Amniotic epithelial cell (primary cell): ENCODE measurements around the gene COL2A1.
A peak's percentile ranks its signal among the peaks of the same experiment; 100 is the strongest.

Experiments
- DNase-seq: peaks from one replicate; pipeline ENCODE4 v3.0.0-alpha.2; 2010; ENCODE audit warnings: low read depth

Gene COL2A1

DNA sequence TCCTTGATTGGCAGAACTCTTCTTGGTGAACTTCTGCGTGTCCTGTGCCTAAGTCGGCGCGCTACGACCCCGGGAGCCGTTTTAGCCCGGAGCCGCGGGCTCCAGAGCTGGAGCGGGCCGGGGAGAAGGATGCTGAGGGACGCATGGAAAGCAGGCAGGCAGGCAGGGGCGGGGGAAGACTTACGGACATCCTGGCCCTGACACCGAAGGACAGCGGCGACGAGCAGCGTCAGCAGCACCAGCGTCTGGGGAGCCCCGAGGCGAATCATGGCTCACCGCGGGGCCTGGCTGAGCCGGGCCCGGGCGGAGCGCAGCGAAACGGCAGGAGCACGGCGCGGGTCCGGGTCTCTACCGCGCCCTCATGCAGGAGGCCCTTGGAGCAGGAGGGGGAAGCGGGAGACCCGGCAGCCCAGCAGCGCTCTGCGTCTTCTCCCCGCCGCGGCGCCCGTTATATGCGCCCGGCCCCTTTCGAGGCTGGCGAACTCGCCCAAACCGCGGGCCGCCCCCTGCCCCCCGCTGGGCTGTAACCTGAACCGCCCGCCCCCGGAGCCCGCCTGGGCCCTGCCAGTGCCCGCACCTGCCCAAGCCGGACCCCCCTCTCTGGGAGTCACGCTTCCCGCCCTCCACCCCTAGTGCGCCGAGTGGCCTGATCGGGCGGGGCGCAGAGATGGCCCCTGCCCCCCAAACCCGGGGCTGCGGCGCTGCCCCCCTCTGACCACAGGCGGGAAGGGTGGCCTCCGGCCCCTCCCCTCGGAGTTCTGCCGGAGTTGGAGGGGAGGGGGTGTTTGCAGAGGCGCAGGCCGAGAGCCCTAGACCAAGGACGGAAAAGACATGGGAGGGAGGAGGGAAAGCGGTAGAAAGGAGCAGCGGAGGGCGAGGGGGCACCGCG is at the start of gene COL2A1:
COL2A1 (minus strand) TSS at position 424 of the 889 bp plus-strand sequence; CDS start at position 269, 155 bp downstream.
- DNase-seq = no peak

GRCh38 chr12:48053883-48054282 is 49.6 kb upstream of the COL2A1 start:
- DNase-seq = no peak

DNA sequence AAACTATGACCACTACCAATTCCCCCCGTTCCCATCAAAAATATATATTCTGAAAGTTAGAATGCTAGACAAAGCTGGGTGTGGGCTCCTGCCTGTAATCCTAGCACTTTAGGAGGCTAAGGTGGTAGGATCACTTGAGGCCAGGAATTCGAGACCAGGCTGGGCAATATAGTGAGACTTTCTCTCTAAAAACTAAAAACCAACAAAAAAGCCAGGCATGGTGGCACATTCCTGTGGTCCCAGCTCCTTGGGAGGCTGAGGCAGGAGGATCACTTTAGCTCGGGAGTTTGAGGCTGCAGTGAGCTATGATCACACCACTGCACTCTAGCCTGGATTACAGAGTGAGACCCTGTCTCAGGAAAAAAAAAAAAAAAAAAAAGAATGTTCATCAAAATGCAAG is 48.8 kb upstream of the COL2A1 start:
- no peak for DNase-seq

GRCh38 chr12:48051681-48052080 is 47.4 kb upstream of the COL2A1 start:
- no peak for DNase-seq

DNA sequence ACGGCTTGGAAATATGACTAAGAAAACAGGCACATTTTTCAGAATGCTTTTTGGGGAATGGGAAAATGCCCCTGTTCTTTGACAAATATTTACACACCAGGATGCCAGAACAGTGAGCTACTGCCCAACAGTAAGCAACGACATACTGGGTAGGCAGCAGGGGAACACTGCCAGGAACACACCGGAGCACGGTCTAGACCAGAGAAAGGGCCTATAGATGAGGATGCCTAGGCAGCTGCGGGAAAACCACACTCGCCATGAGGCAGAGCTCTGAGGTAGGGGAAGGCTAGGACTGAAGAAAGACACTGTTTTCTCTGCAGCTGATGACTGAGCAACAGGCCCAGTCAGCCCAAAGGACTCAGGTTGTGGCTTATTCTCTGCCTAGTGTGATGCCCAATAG is 45.9 kb upstream of the COL2A1 start:
- no peak for DNase-seq

DNA sequence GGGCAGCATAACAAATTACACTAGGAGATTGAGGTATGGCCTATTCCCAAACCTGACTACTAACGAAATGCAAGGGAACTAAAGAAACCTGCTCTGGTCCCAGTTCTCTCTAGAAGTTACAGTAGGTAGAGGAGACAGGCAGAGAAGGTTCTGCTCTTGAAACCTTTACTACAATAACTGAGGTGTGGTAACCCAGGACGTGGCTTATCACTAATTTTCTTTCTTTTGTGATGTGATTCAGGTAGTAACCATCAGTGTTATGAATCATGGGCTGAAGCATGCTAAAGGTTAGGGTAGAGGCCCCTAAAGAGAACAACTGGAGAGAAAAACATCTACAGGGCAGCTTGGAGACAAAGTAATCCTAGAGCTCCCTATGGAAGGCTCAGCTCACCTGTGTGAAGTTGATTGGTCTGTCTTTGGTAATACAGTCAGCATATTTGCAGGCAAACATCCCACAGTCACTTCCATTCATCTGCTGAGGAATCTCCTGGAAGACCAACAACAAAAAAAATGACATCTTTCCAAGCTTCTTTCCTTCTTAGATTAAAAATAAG is 41.8 kb upstream of the COL2A1 start:
- DNase-seq = no peak

DNA sequence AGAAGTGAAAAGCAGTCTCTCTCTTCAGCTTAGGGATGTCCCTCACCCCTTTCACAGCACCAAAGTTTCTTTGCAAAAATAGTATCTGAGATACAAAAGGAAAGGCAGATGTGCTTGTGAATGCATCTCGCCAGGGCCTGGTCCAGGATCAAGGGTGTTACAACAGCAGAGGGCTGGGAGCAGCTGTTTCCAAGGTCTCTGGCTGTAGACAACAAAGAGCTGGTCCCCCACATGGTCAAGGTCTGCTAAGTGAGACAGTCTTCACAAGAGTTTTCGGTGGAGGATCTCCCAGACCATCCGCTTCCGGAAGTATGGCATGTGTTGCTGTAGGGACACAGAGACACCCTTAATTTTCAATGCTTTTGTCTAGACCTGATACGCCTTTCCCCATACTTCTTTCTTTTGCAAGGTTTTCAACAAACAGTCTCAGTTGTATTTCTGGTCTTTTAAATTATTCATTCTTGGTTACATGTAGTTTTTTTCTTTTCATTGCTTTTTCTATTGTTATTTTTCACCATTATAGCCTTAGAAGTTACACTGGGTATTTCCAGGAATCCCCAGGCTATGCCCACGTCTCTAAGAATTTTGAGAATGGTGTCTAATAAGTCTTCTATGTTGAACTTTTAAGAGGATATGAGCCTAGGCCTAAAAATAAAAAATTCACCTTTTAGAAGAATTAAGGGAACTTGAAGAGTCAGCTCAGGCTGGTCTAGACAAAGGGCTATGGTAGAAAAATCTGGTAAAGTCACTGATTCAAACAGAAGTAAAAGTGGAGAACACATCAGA is 41.0 kb upstream of the COL2A1 start:
- no peak for DNase-seq

GRCh38 chr12:48044396-48044795 is 40.1 kb upstream of the COL2A1 start:
- DNase-seq = no peak

DNA sequence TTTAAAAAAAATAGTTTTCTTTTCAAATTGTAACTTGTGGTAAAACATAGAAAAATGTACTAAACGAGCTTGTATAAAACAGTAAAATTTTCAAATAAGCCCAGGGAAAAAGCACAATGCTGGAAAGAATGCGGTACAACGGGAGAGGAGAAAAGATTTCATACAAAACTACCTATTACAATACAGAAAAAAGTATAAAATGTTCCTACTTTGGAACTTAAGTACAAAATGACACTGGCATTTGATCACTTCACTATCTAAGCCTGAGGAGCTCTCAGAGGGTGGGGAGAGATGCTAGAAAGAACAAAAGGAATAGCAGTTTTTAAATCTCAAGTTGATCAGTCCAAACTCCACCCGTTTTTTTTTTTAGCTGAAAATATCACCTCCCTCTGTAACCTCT is 39.5 kb upstream of the COL2A1 start:
- no peak for DNase-seq

DNA sequence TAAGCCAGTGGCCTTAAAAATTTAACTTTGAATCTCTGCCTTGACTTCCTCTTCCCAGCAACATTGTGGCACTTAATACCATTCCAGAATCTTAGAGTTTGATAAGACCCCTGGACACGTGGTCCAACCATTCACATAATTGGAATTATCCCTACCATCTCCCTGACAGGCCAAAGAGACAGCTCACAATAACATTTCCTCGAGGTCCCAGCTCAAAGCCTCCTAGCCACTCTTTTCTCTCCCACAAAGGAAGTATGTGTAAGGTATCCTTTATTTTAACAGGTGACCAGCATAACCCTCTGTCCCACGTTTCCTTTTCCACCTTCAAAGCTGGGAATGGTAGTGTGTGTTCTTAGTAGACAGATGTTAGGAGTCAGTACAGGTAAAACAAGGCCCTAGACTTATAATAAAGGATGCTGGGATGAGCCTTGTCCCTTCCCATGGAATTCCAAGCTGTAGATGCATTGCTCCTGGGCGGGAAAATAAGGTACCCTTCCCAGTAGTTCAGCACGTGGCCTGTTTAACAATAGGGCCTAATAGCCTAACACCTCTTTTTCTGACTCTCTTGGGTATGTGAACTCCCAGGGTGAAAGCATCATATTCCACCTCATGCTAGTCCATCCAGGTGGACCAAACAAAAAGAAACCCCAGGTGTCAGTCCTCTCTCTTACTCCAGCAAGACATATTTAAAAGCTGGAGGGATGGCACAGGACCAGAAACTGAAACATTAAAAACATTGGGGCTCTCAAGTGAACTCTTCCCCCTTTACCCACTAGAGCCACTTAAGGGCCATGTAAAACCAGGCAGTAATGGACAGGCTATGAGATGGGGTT is 37.5 kb upstream of the COL2A1 start:
- DNase-seq = no peak

- no peak for DNase-seq
Measured at GRCh38 chr12:48040354-48040753, 36.1 kb upstream of the COL2A1 start.

GRCh38 chr12:48039151-48039550 is 34.9 kb upstream of the COL2A1 start:
- no peak for DNase-seq

- DNase-seq = no peak
Measured at GRCh38 chr12:48038085-48038484, 33.8 kb upstream of the COL2A1 start.

DNA sequence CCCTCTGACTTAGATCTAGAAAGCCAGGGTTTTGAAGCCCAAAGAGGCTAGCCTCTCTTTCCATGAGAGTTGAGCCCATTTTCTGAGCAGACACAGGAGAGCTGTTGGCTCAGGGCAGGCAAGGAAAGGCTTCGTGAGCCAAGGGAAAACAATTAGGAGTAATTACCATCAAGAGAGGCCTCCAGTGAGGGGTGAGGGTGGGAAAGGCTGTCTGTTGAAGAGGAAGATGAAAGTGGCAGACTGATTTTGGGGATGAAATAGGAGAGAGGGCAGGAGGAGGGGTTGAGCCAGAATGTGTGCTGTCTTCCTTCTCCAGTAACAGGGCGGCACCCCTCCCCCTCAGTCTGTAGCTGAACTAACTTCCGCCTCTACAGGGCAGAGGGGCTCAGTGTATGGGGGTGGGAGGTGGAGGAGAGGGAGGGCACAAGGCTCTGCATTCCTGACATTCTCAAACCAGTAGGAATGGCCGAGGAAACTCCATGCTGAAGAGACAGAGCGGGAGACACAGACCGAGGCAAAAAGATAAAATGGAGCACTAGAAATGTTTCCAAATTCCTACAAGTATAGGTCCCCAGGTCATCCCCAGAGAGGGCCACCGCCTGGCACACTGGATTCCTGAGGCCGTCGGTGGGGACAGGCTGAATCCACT is 33.1 kb upstream of the COL2A1 start:
- DNase-seq = peak; percentile 63

- no peak for DNase-seq
Measured at GRCh38 chr12:48036818-48037217, 32.5 kb upstream of the COL2A1 start.

DNA sequence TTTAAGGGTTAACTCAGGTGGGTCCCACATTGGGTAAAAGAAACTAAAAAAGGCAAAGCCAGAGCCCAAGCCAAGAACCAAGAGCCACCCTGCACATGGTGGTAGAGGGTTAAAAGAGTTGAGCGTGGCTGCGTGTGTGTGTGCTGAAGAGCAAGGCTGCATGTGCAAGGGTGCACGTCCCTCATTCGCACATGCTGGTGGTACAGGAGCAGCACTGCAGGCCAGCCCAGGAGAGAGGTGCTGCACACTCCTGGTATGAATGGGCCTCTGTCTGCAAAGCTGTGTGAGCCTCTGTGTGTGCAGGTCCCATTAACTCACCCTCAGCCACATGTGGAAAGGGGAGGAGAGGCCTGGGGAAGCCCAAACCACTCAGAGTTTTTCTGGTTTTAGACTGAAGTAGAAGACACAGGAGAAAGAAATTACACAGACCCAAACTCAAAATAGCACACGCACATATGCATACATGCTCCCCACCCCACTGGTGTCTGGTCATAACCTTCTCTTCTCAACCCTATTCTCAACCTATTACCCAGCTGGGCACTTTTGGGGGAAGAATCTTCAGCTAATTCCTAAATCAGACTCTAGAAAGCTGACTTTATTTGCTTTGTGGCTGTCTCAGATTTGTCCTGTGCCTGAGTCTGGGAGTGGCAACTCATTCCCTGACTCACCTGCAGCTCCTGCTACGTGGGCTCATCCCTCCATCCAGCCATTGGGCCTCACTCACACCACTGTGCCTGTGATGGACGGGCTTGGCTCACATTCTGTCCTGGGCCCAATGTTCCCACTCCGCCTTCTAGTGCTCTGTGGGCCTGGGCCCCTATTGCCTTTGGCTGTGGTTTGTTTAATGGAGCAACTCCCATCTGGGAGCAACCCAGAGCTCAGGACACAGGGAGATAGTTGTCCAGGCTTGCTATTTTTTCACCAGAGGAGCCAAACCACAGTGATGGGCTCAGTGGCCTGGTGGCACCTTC is 30.8 kb upstream of the COL2A1 start:
- DNase-seq = no peak

- no peak for DNase-seq
Measured at GRCh38 chr12:48033451-48033850, 29.2 kb upstream of the COL2A1 start.

DNA sequence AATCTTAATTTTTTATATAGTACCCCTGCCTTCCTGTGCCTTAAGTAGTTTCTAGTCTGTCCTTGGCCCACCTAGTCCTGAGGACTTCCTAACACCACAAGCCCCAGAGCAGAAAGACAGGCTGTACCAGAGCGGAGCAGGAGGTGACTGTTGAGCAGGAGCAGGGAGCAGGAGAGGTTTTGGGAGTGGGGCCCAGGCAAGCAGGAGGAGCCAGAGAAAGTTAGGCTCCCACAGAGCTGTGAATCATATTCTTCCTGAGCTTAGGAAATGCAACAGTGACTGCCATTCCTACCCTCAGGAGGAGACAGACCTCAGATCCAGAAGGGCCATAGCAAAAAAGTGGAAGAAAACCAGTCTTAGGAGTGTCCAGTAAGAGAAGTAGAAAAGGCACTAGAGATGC is 28.3 kb upstream of the COL2A1 start:
- no peak for DNase-seq

DNA sequence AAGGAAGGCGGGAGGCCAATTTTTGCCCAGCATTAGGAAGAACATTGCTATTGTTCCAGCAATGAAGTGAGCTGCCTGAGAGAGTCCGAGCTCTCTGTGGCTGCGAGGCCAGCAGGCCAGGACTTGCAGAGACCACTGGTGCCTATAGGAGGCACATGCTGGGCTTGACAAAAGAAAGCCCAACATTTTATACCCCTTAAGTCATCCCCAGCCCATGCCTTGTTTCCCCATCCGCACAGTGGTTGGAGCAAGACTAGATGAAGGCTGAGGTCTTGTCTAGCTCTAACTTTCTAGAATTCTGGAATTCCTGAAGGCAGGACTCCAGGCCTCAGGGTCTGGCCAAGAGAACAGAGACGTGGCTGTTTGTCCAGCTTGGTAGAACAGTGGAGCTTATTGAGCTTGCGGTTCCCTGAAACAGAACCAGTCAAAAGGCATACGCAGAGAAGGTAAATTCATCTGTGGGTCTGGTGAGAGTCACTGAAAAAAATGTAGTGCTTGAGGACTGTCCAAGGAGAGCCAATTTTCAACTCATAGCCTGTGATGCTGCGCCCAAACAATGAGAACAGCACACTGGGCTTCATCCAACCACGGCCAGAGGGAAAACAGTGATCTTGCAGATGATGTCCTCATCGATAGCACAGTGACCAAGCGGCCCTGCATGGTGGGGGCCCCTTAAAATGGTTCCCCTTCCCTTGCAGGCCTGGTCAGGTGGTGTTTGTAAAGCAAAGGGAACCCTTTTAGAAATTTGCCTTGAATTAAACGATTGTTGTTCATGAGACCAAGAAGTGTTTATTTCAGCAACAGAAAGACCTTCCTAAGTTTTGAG is 27.1 kb upstream of the COL2A1 start:
- no peak for DNase-seq
